Measurements from ENCODE around the gene TTLL1.
"Not testable (repeated sequence)": the region's sequence is repeated elsewhere in the genome, so short reads cannot be mapped to it uniquely, and the experiment has no call there.

TTLL1 gene

GRCh38 chr22:43009444-43009843, 79.7 kb downstream of the TTLL1 start:
- DNase-seq: no peak

GRCh38 chr22:43008921-43009320, 80.3 kb downstream of the TTLL1 start:
- no peak for DNase-seq

GRCh38 chr22:43008509-43008908, 80.7 kb downstream of the TTLL1 start:
- no peak for DNase-seq

GRCh38 chr22:43007519-43008102, 81.6 kb downstream of the TTLL1 start:
- no peak for DNase-seq

GRCh38 chr22:43006753-43007152, 82.4 kb downstream of the TTLL1 start:
- DNase-seq: no peak

GRCh38 chr22:43006016-43006505, 83.1 kb downstream of the TTLL1 start:
- DNase-seq: no peak

GRCh38 chr22:43005106-43005505, 84.1 kb downstream of the TTLL1 start:
- no peak for DNase-seq

GRCh38 chr22:43004362-43005035, 84.7 kb downstream of the TTLL1 start:
- peak; percentile 9 for DNase-seq

- DNase-seq: no peak
Observed at GRCh38 chr22:43002202-43002586, 87.0 kb downstream of the TTLL1 start.

GRCh38 chr22:43001271-43002201, 87.7 kb downstream of the TTLL1 start:
- DNase-seq: no peak

- DNase-seq: no peak
Observed at GRCh38 chr22:43000441-43001175, 88.6 kb downstream of the TTLL1 start.

GRCh38 chr22:42997582-42998090, 91.6 kb downstream of the TTLL1 start:
- no peak for DNase-seq

GRCh38 chr22:42996646-42997365, 92.4 kb downstream of the TTLL1 start:
- no peak for DNase-seq

GRCh38 chr22:42995654-42996053, 93.5 kb downstream of the TTLL1 start:
- DNase-seq: not testable (repeated sequence)

GRCh38 chr22:42994917-42995562, 94.2 kb downstream of the TTLL1 start:
- DNase-seq: no peak

GRCh38 chr22:42994276-42994916, 94.8 kb downstream of the TTLL1 start:
- DNase-seq: no peak

GRCh38 chr22:42993651-42994275, 95.4 kb downstream of the TTLL1 start:
- DNase-seq: no peak

GRCh38 chr22:42992886-42993479, 96.2 kb downstream of the TTLL1 start:
- no peak for DNase-seq

- DNase-seq: no peak
Observed at GRCh38 chr22:42992092-42992491, 97.1 kb downstream of the TTLL1 start.
